ENCODE data around the gene ESX1. TPM values are rescaled to one million over a fixed set of nuclear protein-coding genes. Genes with fewer than 3 reads are reported as not detected.

Gene ESX1
- total and polyA plus RNA-seq, 2 of the 8 experiments (the other 6 are each of a cell fraction or from before 2014, with no cell fraction given): not detected

GRCh38 chrX:104280609-104281008, 25.9 kb upstream of the ESX1 start (continued):
- TF ChIP-seq CHD7 (IDR thresholded peaks at IDR 0.05; ENCODE audit: insufficient replicate concordance, low read length): no peak

All from H1 (cell line).